ENCODE data around the gene ARV1. TPM values are rescaled to one million over a fixed set of nuclear protein-coding genes. Genes with fewer than 3 reads are reported as not detected.

Gene ARV1
- total RNA-seq, 1 experiment from 2014 or later = 8.0 TPM

DNA sequence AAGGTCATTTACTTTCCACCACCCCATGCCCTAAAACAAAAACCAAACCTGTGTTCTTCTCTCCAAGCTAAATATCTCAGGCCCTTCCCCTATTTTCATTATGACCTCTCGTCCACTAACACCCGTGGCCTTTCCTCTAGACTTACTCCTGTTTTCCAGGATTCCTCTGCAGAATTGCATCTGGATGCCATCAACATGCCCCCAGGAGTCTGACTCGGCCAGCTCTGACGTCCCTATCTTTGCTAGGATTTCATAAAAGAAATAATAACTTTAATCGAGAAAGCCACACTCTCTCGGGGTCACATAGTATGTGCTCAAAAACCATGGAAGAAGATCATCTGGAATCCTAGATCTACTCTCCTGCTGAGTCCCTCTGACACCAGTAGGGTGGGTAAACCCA, 47.7 kb downstream of the ARV1 start:
- H3K56ac ChIP-seq (ENCODE audit: insufficient read length, low read depth, low read length) = no peak overlapping the region
- Mint-ChIP-seq H3K36me3 (ENCODE audit: insufficient read depth in 1 of 3, low read depth in 3 of 3) (no peaks in the 10 kb centered on the region), H3K4me3 (no peak overlapping the region), H3K27me3 (ENCODE audit: low read depth) (peaks cover 91% of the 10 kb centered on the region), H3K4me1 (peaks cover 13 to 14% of the 10 kb centered on the region in 2 experiments), H3K9me3 (no peaks in the 10 kb centered on the region), H3K27ac (no peak overlapping the region)
- H3K14ac ChIP-seq (ENCODE audit: insufficient read depth, low read length) = no peak overlapping the region
- H3K18ac ChIP-seq (ENCODE audit: insufficient read length, low read depth, low read length) = no peak overlapping the region
- H2BK5ac ChIP-seq (ENCODE audit: insufficient read length, low read length) = no peak overlapping the region
- no peak overlapping the region for H4K8ac ChIP-seq (replicated peaks; ENCODE audit: insufficient read length, low read depth, low read length)
- no peak overlapping the region for H3K4ac ChIP-seq (ENCODE audit: low read depth, low read length)
- no peak overlapping the region for H2AFZ ChIP-seq (ENCODE audit: low read length)
- no peak overlapping the region for H3K23ac ChIP-seq (ENCODE audit: insufficient read length, low read depth, low read length)
- H2BK120ac ChIP-seq (ENCODE audit: low read depth, low read length, poor library complexity, severe bottlenecking) = no peak overlapping the region
- H4K5ac ChIP-seq (ENCODE audit: insufficient read length, low read depth, low read length) = no peak overlapping the region
- H3K79me2 ChIP-seq (ENCODE audit: insufficient read depth, low read length) = no peaks in the 10 kb centered on the region
- H3K27me3 ChIP-seq (ENCODE audit: insufficient read depth, low read length) = no peaks in the 10 kb centered on the region; the same call in 1 of the 2 replicates
- no peak overlapping the region for H3K27ac ChIP-seq (ENCODE audit: insufficient read length, low read depth, low read length)
- H2BK20ac ChIP-seq (ENCODE audit: low read depth, low read length, poor library complexity, severe bottlenecking) = no peak overlapping the region
- no peak overlapping the region for H3T11ph ChIP-seq (ENCODE audit: low read length)
- no peak overlapping the region for H2BK12ac ChIP-seq (ENCODE audit: insufficient read length, low read depth, low read length)
- no peaks in the 10 kb centered on the region for H3K23me2 ChIP-seq (ENCODE audit: insufficient read length, low read depth, low read length, poor library complexity, severe bottlenecking)
- no peaks in the 10 kb centered on the region for H3K79me1 ChIP-seq (ENCODE audit: insufficient read depth, low read depth, low read length, poor library complexity, severe bottlenecking)
- H3K9me3 ChIP-seq (ENCODE audit: control insufficient read depth, low read depth, low read length) = no peaks in the 10 kb centered on the region
- no peaks in the 10 kb centered on the region for H4K20me1 ChIP-seq (ENCODE audit: control insufficient read depth, insufficient read depth, insufficient read length)
- DNase-seq = no peak
- no peak overlapping the region for H2BK15ac ChIP-seq (ENCODE audit: low read depth, low read length)
- peaks cover 3% of the 10 kb centered on the region; the same call in 1 of the 2 replicates for H3K4me1 ChIP-seq (ENCODE audit: insufficient read depth, low read length)
- TF ChIP-seq, protein P1, sequence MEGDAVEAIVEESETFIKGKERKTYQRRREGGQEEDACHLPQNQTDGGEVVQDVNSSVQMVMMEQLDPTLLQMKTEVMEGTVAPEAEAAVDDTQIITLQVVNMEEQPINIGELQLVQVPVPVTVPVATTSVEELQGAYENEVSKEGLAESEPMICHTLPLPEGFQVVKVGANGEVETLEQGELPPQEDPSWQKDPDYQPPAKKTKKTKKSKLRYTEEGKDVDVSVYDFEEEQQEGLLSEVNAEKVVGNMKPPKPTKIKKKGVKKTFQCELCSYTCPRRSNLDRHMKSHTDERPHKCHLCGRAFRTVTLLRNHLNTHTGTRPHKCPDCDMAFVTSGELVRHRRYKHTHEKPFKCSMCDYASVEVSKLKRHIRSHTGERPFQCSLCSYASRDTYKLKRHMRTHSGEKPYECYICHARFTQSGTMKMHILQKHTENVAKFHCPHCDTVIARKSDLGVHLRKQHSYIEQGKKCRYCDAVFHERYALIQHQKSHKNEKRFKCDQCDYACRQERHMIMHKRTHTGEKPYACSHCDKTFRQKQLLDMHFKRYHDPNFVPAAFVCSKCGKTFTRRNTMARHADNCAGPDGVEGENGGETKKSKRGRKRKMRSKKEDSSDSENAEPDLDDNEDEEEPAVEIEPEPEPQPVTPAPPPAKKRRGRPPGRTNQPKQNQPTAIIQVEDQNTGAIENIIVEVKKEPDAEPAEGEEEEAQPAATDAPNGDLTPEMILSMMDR (conservative IDR thresholded peaks at IDR 0.05) = no peak
- H2AK5ac ChIP-seq (ENCODE audit: insufficient read length, low read length) = no peak overlapping the region
- H4K91ac ChIP-seq (ENCODE audit: insufficient read length, low read depth, low read length) = no peak overlapping the region
- WGBS (ENCODE audit: extremely low coverage, insufficient read length, low lambda C conversion rate) = no CpG with 5 or more reads among the region's 6 CpGs
- no peak overlapping the region for H3K9ac ChIP-seq (ENCODE audit: extremely low read depth, insufficient read length, low read length)
- H3K4me2 ChIP-seq (ENCODE audit: insufficient read depth, insufficient read length, low read length) = no peak overlapping the region
